GM18907 (cell line): ENCODE measurements around the gene MAPK12.
"Not testable (repeated sequence)": the region's sequence is repeated elsewhere in the genome, so short reads cannot be mapped to it uniquely, and the experiment has no call there.

ENCODE experiments used
- ATAC-seq: cut with Tn5 transposase; IDR thresholded peaks from one replicate; pipeline ENCODE4 v1.9.1; 2021; ENCODE audit warnings: mild to moderate bottlenecking, moderate library complexity; ENCODE audit not compliant: unreplicated experiment

The MAPK12 gene

GRCh38 chr22:50282361-50283155, 21.1 kb upstream of the MAPK12 start:
- no peak for ATAC-seq

- ATAC-seq: no peak
Observed at GRCh38 chr22:50281957-50282356, 20.5 kb upstream of the MAPK12 start.

GRCh38 chr22:50281384-50281760, 19.9 kb upstream of the MAPK12 start:
- ATAC-seq: no peak

GRCh38 chr22:50280708-50281383, 19.4 kb upstream of the MAPK12 start:
- ATAC-seq: no peak

- no peak for ATAC-seq
Observed at GRCh38 chr22:50280022-50280707, 18.7 kb upstream of the MAPK12 start.

GRCh38 chr22:50278956-50279619, 17.6 kb upstream of the MAPK12 start:
- no peak for ATAC-seq

GRCh38 chr22:50278461-50278860, 17.0 kb upstream of the MAPK12 start:
- ATAC-seq: no peak

GRCh38 chr22:50277761-50278160, 16.3 kb upstream of the MAPK12 start:
- no peak for ATAC-seq

GRCh38 chr22:50276143-50276542, 14.7 kb upstream of the MAPK12 start:
- peak; percentile 48 for ATAC-seq

- ATAC-seq: no peak
Observed at GRCh38 chr22:50275181-50276055, 13.9 kb upstream of the MAPK12 start.

- no peak for ATAC-seq
Observed at GRCh38 chr22:50274771-50275170, 13.3 kb upstream of the MAPK12 start.

GRCh38 chr22:50274311-50274710, 12.8 kb upstream of the MAPK12 start:
- no peak for ATAC-seq

- not testable (repeated sequence) for ATAC-seq
Observed at GRCh38 chr22:50273781-50274180, 12.3 kb upstream of the MAPK12 start.

GRCh38 chr22:50273352-50273751, 11.9 kb upstream of the MAPK12 start:
- not testable (repeated sequence) for ATAC-seq

- no peak for ATAC-seq
Observed at GRCh38 chr22:50272044-50272802, 10.7 kb upstream of the MAPK12 start.

- no peak for ATAC-seq
Observed at GRCh38 chr22:50271519-50271970, 10.1 kb upstream of the MAPK12 start.

GRCh38 chr22:50270666-50271394, 9.3 kb upstream of the MAPK12 start:
- ATAC-seq: peak; percentile 31

GRCh38 chr22:50269970-50270665, 8.6 kb upstream of the MAPK12 start, which contains the start of gene MAPK11:
MAPK11 (minus strand) TSS chr22:50270380; CDS start chr22:50270292, 88 bp downstream.
- ATAC-seq: no peak
